HL-60 (cell line): ENCODE data around the gene GINS2.

Source experiments
- DNase-seq, 2 experiments: peaks; one replicate each; pipeline ENCODE4 v3.0.0-alpha.2; 2010 to 2020; ENCODE audit warnings: low read depth in 1 of 2, low spot score in 1 of 2
- H3K27ac ChIP-seq: fragments of 250-450 bp; sonication (Bioruptor Pico); replicated peaks from 2 replicates; pipeline ENCODE4 v1.5.1; 2020; ENCODE audit warnings: mild to moderate bottlenecking, moderate library complexity
- H3K27me3 ChIP-seq: fragments of 250-450 bp; sonication (Bioruptor Pico); 2 replicates; pipeline ENCODE4 v1.5.1; 2021; ENCODE audit warnings: mild to moderate bottlenecking, moderate library complexity; ENCODE audit not compliant: insufficient read depth, poor library complexity, severe bottlenecking
- H3K4me3 ChIP-seq: replicated peaks from 2 replicates; pipeline ENCODE4 v1.5.1; 2011; ENCODE audit warnings: mild to moderate bottlenecking, control low read depth, low read length; ENCODE audit not compliant: insufficient read depth
- CTCF ChIP-seq: IDR thresholded peaks from one replicate; pipeline ENCODE4 v1.5.1; 2011; ENCODE audit warnings: low read length, control low read depth, inconsistent platforms; ENCODE audit not compliant: insufficient read depth
- GABPA ChIP-seq: IDR thresholded peaks from 2 replicates; pipeline ENCODE4 v1.6.1; 2012; ENCODE audit warnings: low read depth
- POLR2AphosphoS5 ChIP-seq: IDR thresholded peaks from 2 replicates; pipeline ENCODE4 v1.6.1; 2012; ENCODE audit warnings: low read depth
- REST ChIP-seq: IDR thresholded peaks from 2 replicates; pipeline ENCODE4 v1.6.1; 2012; ENCODE audit warnings: low read depth; ENCODE audit not compliant: insufficient replicate concordance
- SPI1 ChIP-seq: IDR thresholded peaks from 2 replicates; pipeline ENCODE4 v1.6.1; 2012; ENCODE audit warnings: low read depth, mild to moderate bottlenecking, borderline replicate concordance

GINS2 gene

GRCh38 chr16:85629326-85629725 is 59.4 kb downstream of the GINS2 start:
- Histone ChIP-seq H3K27ac (no peak overlapping the region), H3K4me3 (no peak overlapping the region), H3K27me3 (no peaks in the 10 kb centered on the region)
- TF ChIP-seq POLR2AphosphoS5 (no peak), SPI1 (no peak), REST (no peak), GABPA (no peak), CTCF (no peak)
- DNase-seq, result no peak

- no peak overlapping the region for H3K4me3 ChIP-seq
- DNase-seq, result no peak
- H3K27me3 ChIP-seq, result no peaks in the 10 kb centered on the region
- no peak for TF ChIP-seq REST
- TF ChIP-seq SPI1, result no peak
- no peak overlapping the region for H3K27ac ChIP-seq
These were observed 60.1 kb downstream of the GINS2 start for GRCh38 chr16:85628645-85629044.

GRCh38 chr16:85628265-85628556 is 60.5 kb downstream of the GINS2 start:
- DNase-seq, result no peak
- no peak overlapping the region for H3K4me3 ChIP-seq
- TF ChIP-seq GABPA (no peak), POLR2AphosphoS5 (no peak), REST (no peak), SPI1 (no peak), CTCF (no peak)
- no peak overlapping the region for H3K27ac ChIP-seq
- H3K27me3 ChIP-seq, result no peaks in the 10 kb centered on the region
